Common myeloid progenitor, CD34-positive (primary cell): Measurements from ENCODE around the gene MORF4L1.

Experiments used
- CTCF ChIA-PET: fragments of 350-600 bp; sonication (Branson Sonifier 250); formaldehyde crosslinking; loops from one replicate; lab custom pipeline; 2021; ENCODE audit warnings: antibody characterized with exemption; lab: Charles Lee
- POLR2A ChIA-PET: fragments of 350-600 bp; sonication (Branson Sonifier 250); formaldehyde crosslinking; loops from one replicate; lab custom pipeline; 2021; ENCODE audit warnings: antibody characterized with exemption; lab: Charles Lee
- DNase-seq, 3 donors: peaks; one replicate each; pipeline versions ENCODE4 v3.0.0 to v3.0.0-alpha.2; 2013
- H3K27ac ChIP-seq, 2 experiments: 1 replicate in 1 of 2; 2 replicates in 1 of 2; pipeline ENCODE4 v1.7.0; 2013; ENCODE audit warnings: inconsistent platforms in 2 of 2, low read length in 2 of 2, mild to moderate bottlenecking in 2 of 2, low read depth in 1 of 2, moderate library complexity in 1 of 2; ENCODE audit not compliant: severe bottlenecking in 2 of 2, insufficient read depth in 1 of 2, poor library complexity in 1 of 2
- H3K27me3 ChIP-seq, 5 experiments: replicated peaks in 2 of 5; 1 replicate in 3 of 5; 2 replicates in 2 of 5; pipeline versions ENCODE4 v1.6.1 to v1.7.0; 2013; ENCODE audit warnings: low read length in 4 of 5, mild to moderate bottlenecking in 2 of 5, moderate library complexity in 2 of 5, inconsistent platforms in 1 of 5; ENCODE audit not compliant: insufficient read depth in 5 of 5, control insufficient read depth in 4 of 5
- H3K36me3 ChIP-seq, 4 experiments: 1 replicate in 2 of 4; 2 replicates in 2 of 4; pipeline versions ENCODE4 v1.6.1 to v1.7.0; 2013; ENCODE audit warnings: low read length in 3 of 4, control low read depth in 1 of 4, mild to moderate bottlenecking in 1 of 4; ENCODE audit not compliant: control insufficient read depth in 4 of 4, insufficient read depth in 4 of 4
- H3K4me1 ChIP-seq, 4 experiments: 1 replicate in 3 of 4; 2 replicates in 1 of 4; pipeline versions ENCODE4 v1.6.1 to v1.7.1; 2013; ENCODE audit warnings: low read length in 3 of 4, mild to moderate bottlenecking in 3 of 4, control low read depth in 1 of 4, inconsistent platforms in 1 of 4, moderate library complexity in 1 of 4; ENCODE audit not compliant: control insufficient read depth in 4 of 4, insufficient read depth in 4 of 4; ENCODE audit errors: control extremely low read depth in 1 of 4
- H3K4me3 ChIP-seq, 7 experiments: 1 replicate in 4 of 7; 2 replicates in 3 of 7; pipeline versions ENCODE4 v1.5.1 to v1.7.0; 2013; ENCODE audit warnings: mild to moderate bottlenecking in 7 of 7, low read length in 6 of 7, moderate library complexity in 6 of 7, inconsistent platforms in 2 of 7, low read depth in 2 of 7, control low read depth in 1 of 7; ENCODE audit not compliant: insufficient read depth in 4 of 7, control insufficient read depth in 1 of 7; ENCODE audit errors: extremely low read depth in 1 of 7
- H3K9me3 ChIP-seq, 5 experiments: 1 replicate in 4 of 5; 2 replicates in 1 of 5; pipeline versions ENCODE4 v1.6.1 to v1.7.1; 2013; ENCODE audit warnings: low read length in 4 of 5, mild to moderate bottlenecking in 2 of 5, inconsistent platforms in 1 of 5, low read depth in 1 of 5, moderate library complexity in 1 of 5; ENCODE audit not compliant: control insufficient read depth in 4 of 5, insufficient read depth in 2 of 5; ENCODE audit errors: control extremely low read depth in 1 of 5
- WGBS: methylation state at CpG from one replicate; pipeline ENCODE4 v1.1.5; 2013; ENCODE audit not compliant: insufficient coverage; 5-methylcytosine and 5-hydroxymethylcytosine counted together

Gene MORF4L1

DNA sequence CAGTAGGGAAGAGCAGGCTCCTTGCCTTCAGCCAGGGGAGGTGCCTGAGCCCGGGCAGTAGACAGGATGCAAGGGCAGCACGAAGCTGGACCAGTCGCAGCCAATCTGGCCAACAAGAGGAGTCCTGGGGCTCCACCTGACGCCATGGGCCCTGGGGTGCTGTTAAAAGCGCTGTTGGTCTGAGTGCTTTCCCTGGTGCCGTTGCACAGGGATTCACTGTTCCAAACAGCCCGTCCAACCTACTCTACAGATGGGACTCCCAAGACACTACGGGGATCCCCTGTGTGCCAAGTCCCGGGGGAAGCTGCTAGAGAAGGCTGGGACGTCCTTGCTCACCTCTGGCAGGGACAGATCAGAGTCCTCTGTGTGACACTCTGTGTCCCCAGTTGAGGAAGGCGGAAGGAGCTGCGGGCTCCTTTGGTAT is 71.5 kb downstream of the MORF4L1 start:
- H3K27ac ChIP-seq: no peak overlapping the region
- peak overlapping the region in 4 of 7 experiments; percentile 53 to 69 (median 60) for H3K4me3 ChIP-seq

DNA sequence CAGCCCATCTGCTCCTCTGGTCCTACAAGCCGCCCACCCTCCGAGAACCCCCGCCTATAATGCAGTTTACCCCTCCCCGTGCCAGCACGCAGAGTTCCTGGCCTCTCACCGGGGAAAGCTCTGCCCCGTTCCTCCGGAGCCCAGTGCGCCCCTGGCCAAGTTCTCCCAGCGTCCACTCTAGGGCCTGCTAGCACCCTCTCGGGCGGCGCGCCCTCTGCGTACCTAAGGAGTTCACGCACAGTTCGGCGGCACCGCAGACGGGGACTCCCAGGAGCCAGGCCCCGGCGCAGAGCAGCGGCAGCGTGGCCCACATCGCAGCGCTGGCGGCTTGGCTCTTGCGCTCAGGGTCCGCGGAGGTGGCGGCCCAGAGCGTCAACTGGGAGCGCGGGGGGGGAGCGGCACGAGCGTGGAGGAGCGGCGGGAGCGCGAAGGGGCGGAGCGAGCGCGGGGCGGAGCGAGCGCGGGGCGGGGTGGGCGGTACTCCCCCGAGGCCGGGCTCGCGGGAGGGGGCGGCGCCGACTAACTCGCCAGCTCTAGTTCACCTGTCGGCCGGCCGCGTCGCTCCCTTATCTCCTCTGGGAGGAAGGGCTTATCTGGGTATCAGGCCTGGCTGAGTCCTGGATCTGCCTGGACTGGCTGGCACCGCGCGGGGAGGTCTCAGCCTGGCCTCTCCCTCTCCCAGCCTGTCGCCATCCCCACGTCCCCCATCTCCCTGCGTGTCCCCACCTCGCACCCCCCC is 72.1 kb downstream of the MORF4L1 start, which contains the start of gene CTSH:
TSS of gene CTSH (minus strand) at position 378 of the 739 bp plus-strand sequence. CDS start at position 313, 65 bp downstream.
- no peaks in the 10 kb centered on the region for H3K36me3 ChIP-seq
- DNase-seq: peak; percentile 44 to 71 (median 66)
- ChIA-PET CTCF (interaction anchor here (1.1 to 1.8 kb wide), 2 partner anchors 35 to 62 kb away, joined by 3 to 6 read pairs; no protein-coding TSS in a partner anchor), POLR2A (no interaction called here)
- 7% methylated on average over 63 of the region's 71 CpGs for WGBS
- peaks cover 0 to 25% (median 8%) of the 10 kb centered on the region in 5 experiments for H3K27me3 ChIP-seq
- peak within 1 kb of the TSS; percentile 10 to 69 (median 53) for H3K4me3 ChIP-seq
- H3K27ac ChIP-seq: no peak within 1 kb of the TSS
- peaks cover 0 to 25% (median 11%) of the 10 kb centered on the region in 4 experiments for H3K4me1 ChIP-seq
- H3K9me3 ChIP-seq: no peaks in the 10 kb centered on the region

More for the DNA sequence above, 71.5 kb downstream of the MORF4L1 start:
- no peak for DNase-seq
- ChIA-PET POLR2A (no interaction called here), CTCF (interaction anchor here (1.1 to 1.8 kb wide), 3 partner anchors 35 to 63 kb away, joined by 3 to 6 read pairs (median 4); no protein-coding TSS in a partner anchor)
- 85% methylated on average over 10 of the region's 12 CpGs for WGBS
- Histone ChIP-seq H3K36me3 (no peaks in the 10 kb centered on the region), H3K4me1 (peaks cover 0 to 31% (median 11%) of the 10 kb centered on the region in 4 experiments), H3K9me3 (no peaks in the 10 kb centered on the region), H3K27me3 (peaks cover 0 to 25% (median 8%) of the 10 kb centered on the region in 5 experiments)

DNA sequence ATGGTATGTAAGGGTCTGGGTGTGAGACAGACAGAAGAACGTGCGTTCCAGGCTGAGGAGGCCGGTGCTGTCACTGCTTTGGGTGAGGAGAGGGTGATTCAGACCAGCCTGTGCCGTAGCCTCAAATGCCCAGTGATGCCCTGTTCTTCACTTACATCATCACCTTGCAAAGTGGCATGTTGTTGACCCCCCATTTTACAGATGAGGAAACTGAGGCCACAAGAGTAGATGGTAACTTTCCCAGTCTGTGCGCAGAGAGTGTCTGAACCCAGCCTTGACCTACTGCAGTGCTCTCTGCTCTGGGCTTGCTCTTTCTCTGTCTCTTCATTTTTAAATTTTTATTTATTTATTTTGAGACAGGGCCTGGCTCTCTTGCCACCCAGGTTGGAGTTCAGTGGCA is 73.8 kb downstream of the MORF4L1 start:
- peaks cover 0 to 26% (median 13%) of the 10 kb centered on the region in 4 experiments for H3K4me1 ChIP-seq
- no peaks in the 10 kb centered on the region for H3K36me3 ChIP-seq
- CTCF ChIA-PET: interaction anchor here (1.0 to 1.2 kb wide), 3 partner anchors 33 to 54 kb away, joined by 3 to 4 read pairs (median 3); no protein-coding TSS in a partner anchor
- 92% methylated on average over 4 of the region's 5 CpGs for WGBS
- H3K27ac ChIP-seq: no peak overlapping the region
- POLR2A ChIA-PET: interaction anchor here (0.6 kb wide), 1 partner anchor 1944 kb away, joined by 3 read pairs; no protein-coding TSS in a partner anchor
- no peak overlapping the region for H3K4me3 ChIP-seq
- no peak for DNase-seq
- no peaks in the 10 kb centered on the region for H3K9me3 ChIP-seq
- H3K27me3 ChIP-seq: peaks cover 0 to 25% (median 8%) of the 10 kb centered on the region in 5 experiments

- peaks cover 0 to 25% (median 8%) of the 10 kb centered on the region in 5 experiments for H3K27me3 ChIP-seq
- CTCF ChIA-PET: interaction anchor here (1.1 kb wide), 1 partner anchor 53 kb away, joined by 3 read pairs; no protein-coding TSS in a partner anchor
- peaks cover 0 to 30% (median 13%) of the 10 kb centered on the region in 4 experiments for H3K4me1 ChIP-seq
These were observed 74.8 kb downstream of the MORF4L1 start for GRCh38 chr15:78947506-78947905.

More at GRCh38 chr15:78947506-78947905, 74.8 kb downstream of the MORF4L1 start:
- H3K36me3 ChIP-seq: no peaks in the 10 kb centered on the region
- WGBS: 85% methylated on average over 4 of the region's 5 CpGs
- POLR2A ChIA-PET: no interaction called here
- no peak for DNase-seq
- H3K4me3 ChIP-seq: no peak overlapping the region
- no peaks in the 10 kb centered on the region for H3K9me3 ChIP-seq
- H3K27ac ChIP-seq: no peak overlapping the region
